Astrocyte of the spinal cord (primary cell): Measurements from ENCODE around the gene LINC00632.

ENCODE experiments used
- DNase-seq: peaks from one replicate; pipeline ENCODE4 v3.0.0; 2011; ENCODE audit warnings: low read depth, low spot score
- H3K4me3 ChIP-seq: 2 replicates; pipeline ENCODE4 v1.5.1; 2011; ENCODE audit warnings: low read depth, mild to moderate bottlenecking, low read length, moderate library complexity
- CTCF ChIP-seq: IDR thresholded peaks from 2 replicates; pipeline ENCODE4 v1.5.1; 2012; ENCODE audit warnings: low read depth, mild to moderate bottlenecking, low read length, inconsistent platforms
- in situ Hi-C: cut with HindIII; loops from 2 replicates; pipeline ENCODE4 v1.10.0; 2017; ENCODE audit warnings: low sequenced_read_pairs

Gene LINC00632

DNA sequence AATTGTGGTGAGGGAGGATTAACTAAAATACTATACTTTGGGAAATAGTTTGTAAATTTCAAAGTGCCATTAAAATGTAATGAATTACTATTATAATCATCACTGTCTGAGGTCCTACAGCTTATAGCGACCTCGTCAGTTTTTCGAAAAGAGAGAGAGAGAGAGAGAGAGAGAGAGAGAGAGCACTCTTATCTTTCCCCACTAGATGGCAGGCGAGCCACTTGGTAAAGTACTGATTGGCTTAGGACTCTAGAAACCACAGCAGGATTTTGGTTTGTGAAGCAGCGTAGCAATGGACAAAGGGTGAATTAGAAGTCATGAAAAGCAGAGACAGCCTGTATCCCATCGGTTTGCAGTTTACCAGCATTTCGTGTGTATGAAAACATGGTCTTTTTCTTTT is 52.5 kb downstream of the LINC00632 start:
- TF ChIP-seq CTCF = peak; percentile 79
- peak; percentile 68 for DNase-seq
- in situ Hi-C loops = no loop called here
- no peak overlapping the region for H3K4me3 ChIP-seq

- peak overlapping the region; percentile 61 for H3K4me3 ChIP-seq
- peak; percentile 44 for DNase-seq
- TF ChIP-seq CTCF = no peak
- in situ Hi-C loops = no loop called here
These were observed 54.9 kb downstream of the LINC00632 start for GRCh38 chrX:140764401-140764919.

DNA sequence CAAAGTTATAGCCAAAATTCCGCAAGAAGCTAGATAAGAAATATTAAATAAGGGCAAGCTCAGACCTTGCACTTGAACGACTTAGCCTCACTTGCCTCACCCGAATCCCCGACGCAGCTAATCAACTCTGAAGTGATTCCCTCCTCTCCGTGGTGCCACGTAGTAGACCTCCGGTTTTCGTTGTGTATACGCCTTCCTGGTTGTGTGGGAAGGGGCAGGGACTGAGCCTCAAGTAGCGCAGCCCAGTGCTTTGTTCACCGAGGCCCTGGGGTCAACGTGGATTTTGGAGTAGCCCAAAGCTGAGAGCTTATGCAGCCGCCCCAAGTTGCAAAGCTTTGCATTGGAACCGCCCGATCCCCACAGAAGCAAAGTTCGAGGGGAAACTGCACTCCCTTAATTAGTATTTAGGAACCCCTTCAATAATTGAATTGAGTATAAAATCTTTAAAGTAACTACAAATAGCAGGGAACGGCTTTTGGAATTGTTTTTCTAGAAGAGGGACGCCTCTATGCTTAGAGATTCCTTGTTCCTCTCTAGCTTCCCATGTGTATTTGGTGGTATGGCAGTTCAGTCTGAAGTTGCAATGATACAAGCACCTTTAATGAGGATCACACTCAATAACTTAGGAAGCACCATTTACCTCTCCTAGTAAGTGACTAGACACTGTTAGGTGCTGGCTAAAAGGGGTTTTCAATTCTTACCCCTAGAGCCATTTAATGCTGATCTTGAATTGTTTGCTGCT is 55.7 kb downstream of the LINC00632 start:
- peak overlapping the region; percentile 61 for H3K4me3 ChIP-seq
- DNase-seq = peak; percentile 38
- TF ChIP-seq CTCF = no peak
- in situ Hi-C loops = no loop called here

DNA sequence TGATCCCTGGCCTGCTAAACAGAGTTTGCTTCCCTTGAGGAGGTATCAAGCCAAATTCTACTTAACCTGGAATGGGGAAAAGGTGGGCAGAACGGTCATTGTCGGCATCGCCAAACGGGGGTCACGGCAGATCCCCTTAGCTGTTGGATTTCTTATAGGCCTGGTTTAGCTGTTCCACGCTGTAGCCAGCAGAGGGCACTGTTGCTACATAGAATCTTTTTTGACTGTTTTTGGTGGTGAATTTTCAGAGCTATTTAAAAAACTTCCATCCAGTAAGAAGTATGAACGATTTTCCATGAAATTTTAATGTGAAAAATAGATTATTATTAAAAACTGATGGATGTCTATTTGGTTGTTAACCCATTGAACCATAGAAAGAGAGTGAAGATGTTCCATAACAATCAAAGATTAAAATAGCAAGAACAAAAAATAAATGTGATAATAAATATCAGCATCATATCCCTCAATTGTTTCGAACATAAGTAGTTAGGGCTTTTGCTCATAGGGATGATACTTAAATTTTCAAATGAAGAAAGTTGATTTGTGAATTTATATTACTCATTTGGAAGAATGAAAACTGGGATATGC is 56.6 kb downstream of the LINC00632 start:
- DNase-seq = peak; percentile 74
- peak; percentile 86 for TF ChIP-seq CTCF
- in situ Hi-C loops = no loop called here
- peak overlapping the region; percentile 61 for H3K4me3 ChIP-seq

GRCh38 chrX:140767646-140768045 is 58.1 kb downstream of the LINC00632 start:
- DNase-seq = no peak
- no peak overlapping the region for H3K4me3 ChIP-seq
- TF ChIP-seq CTCF = no peak
- in situ Hi-C loops = no loop called here

DNA sequence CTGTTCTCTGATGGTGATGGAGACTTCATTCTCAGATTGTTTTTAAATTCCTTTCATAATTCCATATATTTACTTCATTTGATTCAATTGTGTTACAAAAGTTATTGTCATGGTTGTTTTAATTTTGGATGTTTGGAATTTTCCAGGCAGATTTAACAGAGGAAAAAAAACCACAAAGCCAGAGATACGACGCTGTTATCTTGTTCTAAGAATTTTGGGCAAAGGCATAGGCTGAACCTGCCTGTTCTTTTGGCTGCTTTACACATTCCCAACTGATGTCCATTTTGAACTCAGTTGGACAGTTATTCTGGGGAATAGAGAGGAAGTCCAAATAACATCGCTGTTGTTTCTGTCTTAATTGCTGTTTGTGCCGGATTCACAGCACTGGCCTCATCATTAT is 65.7 kb downstream of the LINC00632 start:
- no peak for TF ChIP-seq CTCF
- in situ Hi-C loops = no loop called here
- DNase-seq = no peak
- no peak overlapping the region for H3K4me3 ChIP-seq
